Keratinocyte (primary cell): ENCODE measurements around the gene AHSP. TPM values are rescaled to one million over a fixed set of nuclear protein-coding genes. Genes with fewer than 3 reads are reported as not detected.

Experiments used
- DNase-seq: peaks from one replicate; pipeline ENCODE4 v3.0.0-alpha.2; 2011; ENCODE audit warnings: low read depth, missing footprints, low spot score
- FAIRE-seq: peaks from 2 replicates; lab custom pipeline; 2011; peaks lifted over from hg19 to GRCh38; lab: Jason Lieb, UNC
- H2AFZ ChIP-seq: 2 replicates; pipeline ENCODE4 v1.6.0; 2012; ENCODE audit warnings: low read length, control low read depth, inconsistent platforms; ENCODE audit not compliant: control insufficient read depth
- H3K27ac ChIP-seq: 2 replicates; pipeline ENCODE4 v1.5.1; 2011; ENCODE audit warnings: low read length; ENCODE audit not compliant: control insufficient read depth, insufficient read depth
- H3K27me3 ChIP-seq: 3 replicates; pipeline ENCODE4 v1.6.0; 2011; ENCODE audit warnings: low read length; ENCODE audit not compliant: control insufficient read depth, insufficient read depth; ENCODE audit errors: extremely low read depth
- H3K36me3 ChIP-seq, 2 experiments: 2 replicates in 1 of 2; 3 replicates in 1 of 2; pipeline ENCODE4 v1.5.1; 2011; ENCODE audit warnings: low read length in 2 of 2, mild to moderate bottlenecking in 1 of 2; ENCODE audit not compliant: control insufficient read depth in 2 of 2, insufficient read depth in 2 of 2; ENCODE audit errors: extremely low read depth in 1 of 2
- H3K4me1 ChIP-seq: 3 replicates; pipeline ENCODE4 v1.5.1; 2011; ENCODE audit warnings: low read length; ENCODE audit not compliant: control insufficient read depth, insufficient read depth; ENCODE audit errors: extremely low read depth
- H3K4me2 ChIP-seq: 3 replicates; pipeline ENCODE4 v1.6.0; 2011; ENCODE audit warnings: low read depth, low read length; ENCODE audit not compliant: control insufficient read depth, insufficient read depth; ENCODE audit errors: extremely low read depth
- H3K4me3 ChIP-seq, 3 experiments: fragments of 200-600 bp in 1 of 3; sonication (generic) in 1 of 3; 2 replicates in 2 of 3; 3 replicates in 1 of 3; pipeline ENCODE4 v1.5.1; 2011 to 2016; ENCODE audit warnings: low read length in 3 of 3, mild to moderate bottlenecking in 3 of 3, control low read depth in 2 of 3, inconsistent platforms in 1 of 3, low read depth in 1 of 3, mixed read lengths in 1 of 3, mixed run types in 1 of 3, moderate library complexity in 1 of 3; ENCODE audit not compliant: control insufficient read depth in 2 of 3, insufficient read depth in 2 of 3; ENCODE audit errors: extremely low read depth in 1 of 3
- H3K79me2 ChIP-seq: 2 replicates; pipeline ENCODE4 v1.6.0; 2012; ENCODE audit warnings: low read length; ENCODE audit not compliant: control insufficient read depth, insufficient read depth
- H3K9ac ChIP-seq: 3 replicates; pipeline ENCODE4 v1.6.0; 2011; ENCODE audit warnings: low read length; ENCODE audit not compliant: control insufficient read depth, insufficient read depth; ENCODE audit errors: extremely low read depth
- H3K9me1 ChIP-seq: 3 replicates; pipeline ENCODE4 v1.6.0; 2011; ENCODE audit warnings: low read length; ENCODE audit not compliant: control insufficient read depth, insufficient read depth; ENCODE audit errors: extremely low read depth
- H3K9me3 ChIP-seq: 2 replicates; pipeline ENCODE4 v1.5.1; 2012; ENCODE audit warnings: low read depth, low read length; ENCODE audit not compliant: control insufficient read depth
- H4K20me1 ChIP-seq: 3 replicates; pipeline ENCODE4 v1.6.0; 2011; ENCODE audit warnings: low read length; ENCODE audit not compliant: control insufficient read depth, insufficient read depth; ENCODE audit errors: extremely low read depth
- CTCF ChIP-seq, 3 experiments: IDR thresholded peaks in 1 of 3; conservative IDR thresholded peaks in 1 of 3; optimal IDR thresholded peaks in 1 of 3; 2 replicates in 2 of 3; 3 replicates in 1 of 3; pipeline versions ENCODE3 to v1.5.1; 2011; ENCODE audit warnings: low read length in 3 of 3, mild to moderate bottlenecking in 3 of 3, moderate library complexity in 2 of 3, control low read depth in 1 of 3, inconsistent platforms in 1 of 3; ENCODE audit not compliant: insufficient read depth in 2 of 3; ENCODE audit errors: extremely low read depth in 1 of 3
- EZH2 ChIP-seq: IDR thresholded peaks from one replicate; pipeline ENCODE4 v1.6.1; 2012; ENCODE audit warnings: inconsistent platforms, mild to moderate bottlenecking, low read length, moderate library complexity
- dilution Hi-C: fragments of 300-500 bp; cut with MboI; formaldehyde crosslinking; loops from one replicate; pipeline ENCODE4 v1.7.0; 2020; ENCODE audit warnings: low sequenced_read_pairs; ENCODE audit not compliant: extremely low pct_ligation_motif_present
- polyA plus RNA-seq, 5 experiments: library from polyadenylated mRNA; depleted of rRNA in 3 of 5; stranded (reverse) in 3 of 5; stranded (forward) in 1 of 5; unstranded in 1 of 5; fragments of >200 nt; gene quantifications; 1 replicate in 1 of 5; 2 replicates in 3 of 5; 3 replicates in 1 of 5; pipeline versions ENCODE4 v1.2.1 to v1.2.3, GENCODE V29; 2011 to 2012; ENCODE audit warnings: missing spikeins in 2 of 5, low read depth in 1 of 5, low replicate concordance in 1 of 5

AHSP gene
- polyA plus RNA-seq, 1 donor (not counting 4 experiments of a cell fraction or from before 2014, with no cell fraction given): not detected

- no peaks in the 10 kb centered on the region for H4K20me1 ChIP-seq
- H3K27me3 ChIP-seq: no peaks in the 10 kb centered on the region
- H3K9me3 ChIP-seq: no peaks in the 10 kb centered on the region
- FAIRE-seq (no peak), DNase-seq (no peak)
- no peaks in the 10 kb centered on the region for H3K4me1 ChIP-seq
- dilution Hi-C loops: no loop called here
- H3K4me2 ChIP-seq: no peak overlapping the region
- no peak overlapping the region for H2AFZ ChIP-seq
- H3K27ac ChIP-seq: no peak overlapping the region
- no peak overlapping the region for H3K9ac ChIP-seq
- H3K9me1 ChIP-seq: no peaks in the 10 kb centered on the region
- no peaks in the 10 kb centered on the region for H3K79me2 ChIP-seq
- no peak for TF ChIP-seq CTCF (optimal IDR thresholded peaks at IDR 0.05 in 1 of 3, IDR thresholded peaks at IDR 0.05 in 1 of 3, conservative IDR thresholded peaks at IDR 0.05 in 1 of 3; ENCODE audit: extremely low read depth in 1 of 3, insufficient read depth in 2 of 3, low read length in 3 of 3)
- no peak for TF ChIP-seq EZH2
- H3K36me3 ChIP-seq: peaks cover 16 to 24% of the 10 kb centered on the region in 2 experiments
- no peak overlapping the region for H3K4me3 ChIP-seq
Measured at GRCh38 chr16:31496670-31497069, 31.0 kb upstream of the AHSP start.

DNA sequence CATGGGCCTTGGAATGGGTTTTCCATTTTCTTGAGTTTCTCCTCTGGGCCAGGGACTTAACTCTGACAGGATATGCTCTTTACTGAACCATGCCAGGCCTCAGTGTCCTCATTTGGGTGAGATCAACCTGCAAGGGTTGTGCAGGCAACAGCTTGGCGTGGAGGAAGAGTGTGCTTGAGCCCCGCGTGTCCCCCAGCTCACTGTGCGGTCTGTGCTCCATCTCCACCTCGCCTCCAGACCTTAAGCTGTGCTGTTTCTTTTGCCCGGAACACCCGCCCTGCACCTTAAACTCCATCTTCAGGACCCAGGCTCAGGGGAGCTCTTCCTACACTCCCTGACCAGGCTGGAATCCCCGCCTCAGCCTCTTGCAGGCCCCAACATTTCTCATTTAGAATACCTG lies 29.2 kb upstream of the AHSP start:
- dilution Hi-C loops: no loop called here
- Histone ChIP-seq H3K9ac (no peak overlapping the region), H3K4me1 (no peaks in the 10 kb centered on the region), H3K27ac (no peak overlapping the region), H3K36me3 (peaks cover 16 to 24% of the 10 kb centered on the region in 2 experiments), H3K27me3 (no peaks in the 10 kb centered on the region), H3K79me2 (no peaks in the 10 kb centered on the region), H3K9me3 (no peaks in the 10 kb centered on the region), H3K4me3 (no peak overlapping the region), H4K20me1 (no peaks in the 10 kb centered on the region), H2AFZ (no peak overlapping the region), H3K4me2 (no peak overlapping the region), H3K9me1 (no peaks in the 10 kb centered on the region)
- DNase-seq (no peak), FAIRE-seq (no peak)
- TF ChIP-seq EZH2 (no peak), CTCF (optimal IDR thresholded peaks at IDR 0.05 in 1 of 3, IDR thresholded peaks at IDR 0.05 in 1 of 3, conservative IDR thresholded peaks at IDR 0.05 in 1 of 3; ENCODE audit: extremely low read depth in 1 of 3, insufficient read depth in 2 of 3, low read length in 3 of 3) (no peak)
